IMR-90 (cell line): ENCODE results near the gene CUX1.

Experiments
- BHLHE40 ChIP-seq: fragments of 150-350 bp; IDR thresholded peaks from 2 replicates; pipeline ENCODE4 v1.6.1; 2016; ENCODE audit warnings: mild to moderate bottlenecking, low read depth, low read length
- POLR2A ChIP-seq: IDR thresholded peaks from 2 replicates; pipeline ENCODE4 v1.6.1; 2012; ENCODE audit warnings: mild to moderate bottlenecking, low read depth, low read length
- RCOR1 ChIP-seq: IDR thresholded peaks from 2 replicates; pipeline ENCODE4 v1.6.1; 2012; ENCODE audit warnings: mild to moderate bottlenecking, low read length, improper control_type of control experiment; ENCODE audit not compliant: insufficient replicate concordance
- RFX5 ChIP-seq: IDR thresholded peaks from 2 replicates; pipeline ENCODE4 v1.8.0; 2012; ENCODE audit warnings: low read depth, mild to moderate bottlenecking, low read length, moderate library complexity
- TF ChIP-seq, protein P1 (sequence below): conservative IDR thresholded peaks from 2 replicates; pipeline ENCODE4 v1.5.1; 2012; ENCODE audit warnings: mild to moderate bottlenecking, low read depth, low read length, improper control_type of control experiment

DNA sequence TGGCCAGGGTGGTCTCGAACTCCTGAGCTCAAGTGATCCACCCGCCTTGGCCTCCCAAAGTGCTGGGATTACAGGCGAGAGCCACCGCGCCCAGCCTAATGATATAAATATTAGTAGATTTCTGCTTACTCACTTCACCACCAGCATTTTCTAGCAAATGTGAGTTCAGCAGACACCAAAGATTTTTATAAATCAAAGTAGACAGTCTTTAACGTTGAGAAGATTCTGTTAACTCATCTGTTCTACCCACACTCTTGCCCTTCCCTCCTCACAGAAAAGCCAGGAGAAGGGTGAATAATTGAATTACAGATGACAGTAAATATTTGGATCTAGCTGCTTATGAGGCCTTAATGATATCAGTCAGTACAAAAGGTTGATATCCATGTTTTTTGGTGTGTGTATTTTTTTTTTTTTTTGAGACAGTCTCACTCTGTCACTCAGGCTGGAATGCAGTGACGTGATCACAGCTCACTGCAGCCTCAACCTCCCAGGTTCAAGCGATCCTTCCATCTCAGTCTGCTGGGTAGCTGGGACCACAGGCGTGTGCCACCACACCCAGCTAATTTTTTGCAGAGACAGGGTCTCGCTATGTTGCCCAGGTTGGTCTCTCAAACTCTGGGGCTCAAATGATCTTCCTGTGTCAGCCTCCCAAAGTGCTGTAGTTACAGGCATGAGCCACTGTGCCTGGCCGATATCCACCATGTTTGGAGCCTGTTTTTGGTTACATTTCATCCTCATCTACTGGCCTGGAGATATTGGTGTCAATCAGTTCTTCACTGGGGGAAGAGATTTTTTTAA lies 120.5 kb downstream of the CUX1 start:
- TF ChIP-seq RFX5 (no peak), BHLHE40 (no peak), RCOR1 (no peak), POLR2A (no peak)
- TF ChIP-seq, protein P1, sequence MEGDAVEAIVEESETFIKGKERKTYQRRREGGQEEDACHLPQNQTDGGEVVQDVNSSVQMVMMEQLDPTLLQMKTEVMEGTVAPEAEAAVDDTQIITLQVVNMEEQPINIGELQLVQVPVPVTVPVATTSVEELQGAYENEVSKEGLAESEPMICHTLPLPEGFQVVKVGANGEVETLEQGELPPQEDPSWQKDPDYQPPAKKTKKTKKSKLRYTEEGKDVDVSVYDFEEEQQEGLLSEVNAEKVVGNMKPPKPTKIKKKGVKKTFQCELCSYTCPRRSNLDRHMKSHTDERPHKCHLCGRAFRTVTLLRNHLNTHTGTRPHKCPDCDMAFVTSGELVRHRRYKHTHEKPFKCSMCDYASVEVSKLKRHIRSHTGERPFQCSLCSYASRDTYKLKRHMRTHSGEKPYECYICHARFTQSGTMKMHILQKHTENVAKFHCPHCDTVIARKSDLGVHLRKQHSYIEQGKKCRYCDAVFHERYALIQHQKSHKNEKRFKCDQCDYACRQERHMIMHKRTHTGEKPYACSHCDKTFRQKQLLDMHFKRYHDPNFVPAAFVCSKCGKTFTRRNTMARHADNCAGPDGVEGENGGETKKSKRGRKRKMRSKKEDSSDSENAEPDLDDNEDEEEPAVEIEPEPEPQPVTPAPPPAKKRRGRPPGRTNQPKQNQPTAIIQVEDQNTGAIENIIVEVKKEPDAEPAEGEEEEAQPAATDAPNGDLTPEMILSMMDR, result no peak
